ENCODE data around the gene MDH2.
"Not testable (repeated sequence)": the region's sequence is repeated elsewhere in the genome, so short reads cannot be mapped to it uniquely, and the experiment has no call there.

MDH2 gene

GRCh38 chr7:76108540-76109233, 60.8 kb downstream of the MDH2 start:
- no peak overlapping the region for H3K4me3 ChIP-seq
- TF ChIP-seq CTCF (IDR thresholded peaks at IDR 0.05) = no peak
- intact Hi-C loops (cut with DNase I; ENCODE audit: low total_unique reads) = no loop called here
- H3K27me3 ChIP-seq = no peaks in the 10 kb centered on the region
- no peaks in the 10 kb centered on the region for H3K4me1 ChIP-seq
- no peaks in the 10 kb centered on the region for H3K9me3 ChIP-seq
- no peaks in the 10 kb centered on the region for H3K36me3 ChIP-seq
- peak in 1 of 2 donors; percentile 28 for DNase-seq
- no peak overlapping the region for H3K27ac ChIP-seq

- H3K27ac ChIP-seq; H3K4me1 ChIP-seq; intact Hi-C loops (cut with DNase I; ENCODE audit: low total_unique reads); DNase-seq; H3K27me3 ChIP-seq; H3K4me3 ChIP-seq; H3K9me3 ChIP-seq; H3K36me3 ChIP-seq: not testable (repeated sequence)
These were observed 65.2 kb downstream of the MDH2 start for GRCh38 chr7:76113042-76113630.

GRCh38 chr7:76114742-76115141, 66.8 kb downstream of the MDH2 start:
- H3K27ac ChIP-seq; H3K4me1 ChIP-seq; DNase-seq; intact Hi-C loops (cut with DNase I; ENCODE audit: low total_unique reads); H3K27me3 ChIP-seq; H3K9me3 ChIP-seq; H3K36me3 ChIP-seq; H3K4me3 ChIP-seq: not testable (repeated sequence)
